ENCODE results near the gene HES5.

Gene HES5

GRCh38 chr1:2544093-2544874 lies 14.2 kb upstream of the HES5 start:
- no peak for TF ChIP-seq CTCF (IDR thresholded peaks at IDR 0.05)

- TF ChIP-seq CTCF (IDR thresholded peaks at IDR 0.05), result no peak
Observed at GRCh38 chr1:2543543-2544092, 13.6 kb upstream of the HES5 start.

- TF ChIP-seq CTCF (IDR thresholded peaks at IDR 0.05), result no peak
Observed at GRCh38 chr1:2542246-2542915, 12.3 kb upstream of the HES5 start.

- TF ChIP-seq CTCF (IDR thresholded peaks at IDR 0.05), result no peak
Observed at GRCh38 chr1:2541619-2542245, 11.7 kb upstream of the HES5 start.

GRCh38 chr1:2540816-2541492 lies 10.9 kb upstream of the HES5 start:
- no peak for TF ChIP-seq CTCF (IDR thresholded peaks at IDR 0.05)

GRCh38 chr1:2539312-2539907 lies 9.3 kb upstream of the HES5 start:
- peak; percentile 24; the same call in 1 of the 2 replicates for TF ChIP-seq CTCF (IDR thresholded peaks at IDR 0.05)

GRCh38 chr1:2538872-2539271 lies 8.8 kb upstream of the HES5 start:
- no peak for TF ChIP-seq CTCF (IDR thresholded peaks at IDR 0.05)

All from LNCAP (cell line).